GM18502 (cell line): ENCODE data around the gene CYB5D1.
A peak's percentile ranks its signal among the peaks of the same experiment; 100 is the strongest.
"Not testable (repeated sequence)": the region's sequence is repeated elsewhere in the genome, so short reads cannot be mapped to it uniquely, and the experiment has no call there.

Experiments
- ATAC-seq: cut with Tn5 transposase; IDR thresholded peaks from one replicate; pipeline ENCODE4 v1.9.1; 2021; ENCODE audit warnings: mild to moderate bottlenecking; ENCODE audit not compliant: unreplicated experiment, poor library complexity

Gene CYB5D1

GRCh38 chr17:7854851-7855659 is 2.7 kb upstream of the CYB5D1 start, which contains the start of gene TMEM88:
TSS of gene TMEM88 (plus strand) at chr17:7855066. CDS start at chr17:7855075, 9 bp downstream.
- ATAC-seq = no peak

DNA sequence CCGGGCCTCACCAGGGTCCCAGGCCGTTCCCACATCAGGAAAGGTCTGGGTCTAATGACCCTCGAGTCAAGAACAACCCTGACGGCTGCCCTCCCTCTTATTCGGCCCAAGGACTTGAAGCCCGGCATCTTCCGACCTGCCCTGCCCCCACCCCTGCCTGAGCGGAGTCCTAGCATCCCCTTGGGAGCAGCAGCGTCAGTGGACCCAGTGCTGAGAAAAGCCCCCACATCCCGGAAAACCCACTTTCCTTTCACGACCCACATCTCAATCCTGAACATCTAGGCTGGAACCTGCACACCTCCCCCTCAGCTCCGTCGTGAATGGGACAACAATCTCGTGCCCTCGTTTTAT is 2.2 kb upstream of the CYB5D1 start:
- ATAC-seq = no peak

DNA sequence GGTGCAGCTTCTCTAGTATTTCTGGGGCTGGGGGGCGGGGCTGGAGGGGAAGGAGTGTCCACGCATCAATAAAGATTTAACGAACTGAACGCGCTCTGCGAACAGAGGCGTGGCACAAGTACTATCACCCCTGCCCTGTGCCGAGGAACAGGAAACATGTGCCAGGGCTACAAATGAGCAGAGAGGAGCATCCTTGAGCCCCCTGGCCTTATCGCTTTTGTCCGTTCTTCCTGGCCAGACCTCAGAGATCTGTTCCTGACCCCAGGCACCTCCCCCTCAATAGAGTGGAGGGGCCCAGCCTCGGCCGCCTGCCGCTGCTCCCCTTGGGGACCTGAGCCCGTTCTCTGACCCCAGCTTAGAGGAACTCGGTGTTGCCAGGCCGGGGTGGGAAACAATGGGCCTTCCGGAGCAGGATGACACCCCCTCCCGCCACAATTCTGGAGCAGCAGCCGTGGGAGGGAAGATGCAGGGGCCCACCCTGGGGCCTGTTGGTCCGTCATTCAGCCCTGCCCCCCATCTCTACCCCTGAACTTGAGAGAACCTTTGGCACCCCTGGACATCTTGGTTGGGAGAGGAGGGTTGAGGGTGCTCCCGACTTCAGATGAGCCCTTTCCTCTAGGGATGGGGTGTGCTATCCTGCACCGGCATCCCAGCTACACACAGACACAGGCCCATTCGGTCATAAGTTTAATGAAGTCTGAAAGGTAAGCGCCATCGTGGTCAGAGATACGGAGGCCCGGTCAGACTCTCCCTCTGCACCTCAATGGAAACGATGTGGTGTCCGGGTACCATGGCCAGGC is 1.6 kb upstream of the CYB5D1 start:
- no peak for ATAC-seq

GRCh38 chr17:7856811-7857712 is 741 bp upstream of the CYB5D1 start, which contains the start of gene NAA38:
TSS of gene NAA38 (minus strand) at chr17:7857559. CDS start at chr17:7857463, 96 bp downstream.
- peak; percentile 69 for ATAC-seq

DNA sequence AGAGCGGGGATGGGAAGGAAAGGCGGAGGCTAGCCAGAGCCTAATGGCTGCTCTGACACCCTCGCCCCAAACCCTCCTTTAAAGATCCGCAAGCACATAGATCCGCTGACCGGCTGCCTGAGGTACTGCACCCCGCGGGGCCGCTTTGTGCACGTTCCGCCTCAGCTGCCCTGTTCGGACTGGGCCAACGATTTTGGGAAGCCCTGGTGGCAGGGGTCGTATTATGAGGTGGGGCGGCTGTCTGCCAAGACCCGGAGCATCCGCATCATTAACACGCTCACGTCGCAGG is 663 bp downstream of the CYB5D1 start:
- no peak for ATAC-seq

GRCh38 chr17:7859028-7859427 is 1.2 kb downstream of the CYB5D1 start:
- no peak for ATAC-seq

DNA sequence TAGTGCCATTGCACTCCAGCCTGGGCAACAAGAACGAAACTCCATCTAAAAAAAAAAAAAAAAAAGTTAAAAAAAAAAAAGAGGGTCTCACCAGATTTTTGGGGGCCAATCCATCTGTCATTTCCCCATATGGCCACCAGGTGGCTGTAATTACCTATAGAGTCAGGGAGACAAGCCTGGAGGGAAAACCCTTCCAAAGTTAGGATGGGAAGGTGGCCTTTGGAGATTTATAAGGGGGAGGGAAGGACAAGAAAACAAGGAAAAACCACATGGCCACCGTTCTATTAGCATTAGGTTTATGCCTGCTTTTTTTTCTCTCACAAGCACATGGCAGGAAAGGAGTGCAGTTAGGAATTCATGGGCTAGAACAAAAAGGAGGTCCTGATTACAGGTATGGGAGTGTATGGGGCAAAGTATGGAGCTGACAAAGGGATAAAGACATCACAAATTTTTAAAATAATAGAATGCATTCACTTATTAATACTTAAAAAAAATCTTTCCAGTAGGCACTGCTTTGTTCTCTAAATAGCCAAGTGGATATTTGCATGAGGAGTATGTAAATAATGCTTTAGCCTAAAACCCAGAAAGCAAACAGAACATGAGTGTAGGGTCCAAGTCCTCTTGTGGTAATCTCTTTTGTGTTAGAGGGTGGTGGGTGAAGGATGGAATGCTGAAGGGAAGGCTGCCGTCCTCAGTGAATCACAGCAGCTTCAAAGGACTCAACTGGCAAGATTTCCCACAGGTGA is 5.1 kb downstream of the CYB5D1 start:
- ATAC-seq = no peak

DNA sequence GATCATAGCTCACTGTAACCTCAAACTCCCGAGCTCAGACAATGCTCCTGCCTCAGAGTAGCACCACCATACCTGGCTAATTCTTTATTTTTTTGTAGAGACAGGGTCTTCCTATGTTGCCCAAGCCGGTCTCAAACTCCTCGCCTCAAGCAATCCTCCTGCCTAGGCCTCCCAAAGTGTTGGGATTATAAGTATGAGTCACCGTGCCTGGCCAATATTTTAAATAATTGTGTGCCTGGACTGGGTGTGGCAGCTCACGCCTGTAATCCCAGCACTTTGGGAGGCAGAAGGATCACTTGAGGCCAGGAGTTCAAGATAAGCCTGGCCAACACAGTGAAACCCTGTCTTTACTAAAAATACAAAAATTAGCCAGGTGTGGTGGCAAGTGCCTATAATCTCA is 6.6 kb downstream of the CYB5D1 start:
- not testable (repeated sequence) for ATAC-seq

- ATAC-seq = no peak
These were observed 7.3 kb downstream of the CYB5D1 start for GRCh38 chr17:7864995-7865650.

GRCh38 chr17:7867881-7868329 is 10.1 kb downstream of the CYB5D1 start:
- ATAC-seq = no peak

DNA sequence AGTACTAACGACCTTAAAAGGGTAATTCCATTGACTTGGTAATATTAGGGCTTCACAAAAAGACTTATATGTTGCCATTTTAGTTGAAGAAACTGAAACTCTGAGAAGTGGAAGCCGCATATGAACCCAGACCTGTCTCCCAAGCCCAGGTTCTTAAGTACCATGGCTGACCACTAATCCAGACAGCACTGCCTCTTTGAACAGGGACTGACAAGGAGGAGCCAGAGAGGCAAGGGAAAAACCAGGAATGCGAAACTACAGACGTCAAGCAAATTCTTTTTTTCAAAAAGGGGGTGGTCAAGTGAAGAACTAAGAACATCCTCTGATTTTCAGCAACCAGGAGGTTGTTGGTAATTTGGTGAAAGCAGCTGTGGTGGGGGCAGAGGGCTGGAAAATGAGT is 15.2 kb downstream of the CYB5D1 start:
- ATAC-seq = no peak

DNA sequence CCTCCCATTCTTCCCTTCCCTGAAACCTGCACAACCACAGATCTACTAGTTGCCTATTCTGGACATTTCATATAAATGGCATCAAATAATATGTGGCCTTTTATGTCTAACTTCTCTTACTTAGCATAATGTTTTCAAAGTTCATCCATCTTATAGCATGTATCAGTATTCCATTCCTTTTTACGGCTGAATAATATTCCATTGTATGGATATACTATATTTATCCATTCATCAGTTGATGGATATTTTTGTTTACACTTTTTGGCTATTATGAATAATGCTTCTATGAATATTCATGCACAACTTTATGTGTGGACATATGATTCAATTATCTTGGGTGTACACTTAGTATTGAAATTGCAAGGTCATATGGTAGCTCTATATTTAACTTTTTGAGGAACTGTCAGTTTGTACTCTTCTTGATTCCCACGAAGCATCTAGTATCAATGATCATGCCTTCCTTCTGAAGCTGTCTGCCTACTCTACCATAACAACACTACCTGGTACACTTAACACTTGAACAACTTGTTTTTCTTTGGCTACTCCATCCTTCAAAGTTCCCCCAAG is 18.1 kb downstream of the CYB5D1 start:
- no peak for ATAC-seq

GRCh38 chr17:7878234-7878633 is 20.4 kb downstream of the CYB5D1 start:
- no peak for ATAC-seq

GRCh38 chr17:7880076-7880868 is 22.5 kb downstream of the CYB5D1 start:
- no peak for ATAC-seq

- ATAC-seq = no peak
These were observed 23.7 kb downstream of the CYB5D1 start for GRCh38 chr17:7881276-7882054.

DNA sequence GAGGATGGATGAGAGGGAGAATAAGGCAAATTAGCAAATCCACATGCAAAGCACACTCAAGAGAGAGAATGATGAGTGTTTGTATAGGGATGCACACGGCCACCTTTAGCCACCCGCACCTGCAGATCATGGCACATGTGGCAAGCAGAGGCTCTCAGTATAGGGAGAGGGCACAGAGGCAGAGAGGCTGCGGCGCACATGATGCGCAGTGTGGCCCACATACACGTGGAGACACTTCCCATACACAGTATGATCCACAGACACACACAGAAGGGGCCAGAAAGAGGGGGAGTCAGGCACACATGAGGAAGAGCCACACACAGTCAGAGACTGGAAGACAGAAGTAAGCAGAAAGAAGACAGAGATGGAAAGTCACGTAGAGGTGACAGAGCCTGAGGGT is 24.3 kb downstream of the CYB5D1 start:
- ATAC-seq = no peak

DNA sequence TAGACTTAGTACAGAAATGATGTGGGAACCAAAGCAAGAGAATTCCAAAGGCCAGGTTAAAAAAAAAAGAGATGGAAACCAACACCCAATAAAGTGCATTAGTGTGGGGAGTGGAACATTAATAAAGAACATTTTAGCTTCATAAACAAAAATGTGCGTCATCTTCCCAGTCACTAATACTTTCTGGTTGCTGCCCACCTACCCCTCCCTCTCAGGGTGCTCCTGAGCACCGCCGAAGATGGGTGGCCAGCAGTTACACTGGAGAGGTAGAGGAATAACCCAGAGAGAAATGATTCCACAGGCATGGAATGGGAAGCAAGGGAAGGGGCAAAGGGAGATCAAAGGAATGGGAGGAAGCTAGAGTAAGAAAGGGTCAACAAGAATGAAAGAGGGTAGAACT is 24.8 kb downstream of the CYB5D1 start:
- no peak for ATAC-seq
